Measurements from ENCODE around the gene PLCH1.

DNA sequence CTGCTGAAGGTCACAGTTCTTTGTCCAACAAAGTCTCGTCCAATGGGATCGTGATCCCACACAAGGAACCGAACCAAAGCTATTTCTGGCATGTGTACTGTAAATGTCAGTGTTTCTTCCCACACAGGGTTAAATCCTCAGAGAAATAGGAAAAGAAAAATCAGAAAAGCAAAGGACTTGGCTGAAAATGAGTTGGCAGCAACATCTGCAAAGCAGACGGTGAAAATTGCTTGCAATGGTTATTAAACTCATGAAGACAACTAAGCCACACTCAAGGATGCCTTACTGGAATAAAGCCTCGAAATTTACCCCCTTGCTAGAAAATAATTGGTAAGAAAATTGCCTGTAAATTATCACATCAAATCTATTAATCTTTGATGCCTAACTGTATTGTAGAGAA lies 256.2 kb downstream of the PLCH1 start:
- TF ChIP-seq, protein P1, sequence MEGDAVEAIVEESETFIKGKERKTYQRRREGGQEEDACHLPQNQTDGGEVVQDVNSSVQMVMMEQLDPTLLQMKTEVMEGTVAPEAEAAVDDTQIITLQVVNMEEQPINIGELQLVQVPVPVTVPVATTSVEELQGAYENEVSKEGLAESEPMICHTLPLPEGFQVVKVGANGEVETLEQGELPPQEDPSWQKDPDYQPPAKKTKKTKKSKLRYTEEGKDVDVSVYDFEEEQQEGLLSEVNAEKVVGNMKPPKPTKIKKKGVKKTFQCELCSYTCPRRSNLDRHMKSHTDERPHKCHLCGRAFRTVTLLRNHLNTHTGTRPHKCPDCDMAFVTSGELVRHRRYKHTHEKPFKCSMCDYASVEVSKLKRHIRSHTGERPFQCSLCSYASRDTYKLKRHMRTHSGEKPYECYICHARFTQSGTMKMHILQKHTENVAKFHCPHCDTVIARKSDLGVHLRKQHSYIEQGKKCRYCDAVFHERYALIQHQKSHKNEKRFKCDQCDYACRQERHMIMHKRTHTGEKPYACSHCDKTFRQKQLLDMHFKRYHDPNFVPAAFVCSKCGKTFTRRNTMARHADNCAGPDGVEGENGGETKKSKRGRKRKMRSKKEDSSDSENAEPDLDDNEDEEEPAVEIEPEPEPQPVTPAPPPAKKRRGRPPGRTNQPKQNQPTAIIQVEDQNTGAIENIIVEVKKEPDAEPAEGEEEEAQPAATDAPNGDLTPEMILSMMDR (IDR thresholded peaks at IDR 0.05; ENCODE audit: borderline replicate concordance, extremely low read depth, low read length, poor library complexity, severe bottlenecking), result no peak
- TF ChIP-seq EZH2 (IDR thresholded peaks at IDR 0.05; ENCODE audit: borderline replicate concordance, low read depth, low read length, severe bottlenecking), result no peak

Measured in DND-41 (cell line).